ENCODE data around the gene RELN.

DNA sequence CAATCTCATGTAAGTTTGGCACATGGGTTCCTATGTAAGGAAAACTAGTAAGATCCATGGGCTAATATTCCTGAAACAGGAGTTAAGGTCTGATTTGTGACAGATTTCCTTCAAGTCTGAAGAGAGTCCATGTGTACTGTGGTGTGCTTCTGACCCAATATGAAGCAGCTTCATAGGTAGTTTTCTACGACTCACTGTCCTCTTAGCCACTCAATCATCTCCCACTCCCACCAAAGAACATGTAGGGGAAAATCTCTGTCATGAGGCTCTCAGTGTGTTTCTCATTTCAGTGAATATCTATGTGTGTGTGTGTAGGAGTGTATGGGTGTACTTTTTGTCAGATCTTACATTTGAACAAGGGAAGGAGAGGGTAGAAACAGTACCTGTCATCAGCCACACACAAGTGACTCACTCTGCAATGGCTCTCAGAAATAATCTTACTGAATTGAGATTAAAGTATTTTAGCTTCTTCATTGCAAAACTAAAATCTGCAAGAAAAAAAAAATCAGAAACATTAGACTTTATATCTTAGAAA is 31.1 kb downstream of the RELN start:
- TF ChIP-seq, protein P1, sequence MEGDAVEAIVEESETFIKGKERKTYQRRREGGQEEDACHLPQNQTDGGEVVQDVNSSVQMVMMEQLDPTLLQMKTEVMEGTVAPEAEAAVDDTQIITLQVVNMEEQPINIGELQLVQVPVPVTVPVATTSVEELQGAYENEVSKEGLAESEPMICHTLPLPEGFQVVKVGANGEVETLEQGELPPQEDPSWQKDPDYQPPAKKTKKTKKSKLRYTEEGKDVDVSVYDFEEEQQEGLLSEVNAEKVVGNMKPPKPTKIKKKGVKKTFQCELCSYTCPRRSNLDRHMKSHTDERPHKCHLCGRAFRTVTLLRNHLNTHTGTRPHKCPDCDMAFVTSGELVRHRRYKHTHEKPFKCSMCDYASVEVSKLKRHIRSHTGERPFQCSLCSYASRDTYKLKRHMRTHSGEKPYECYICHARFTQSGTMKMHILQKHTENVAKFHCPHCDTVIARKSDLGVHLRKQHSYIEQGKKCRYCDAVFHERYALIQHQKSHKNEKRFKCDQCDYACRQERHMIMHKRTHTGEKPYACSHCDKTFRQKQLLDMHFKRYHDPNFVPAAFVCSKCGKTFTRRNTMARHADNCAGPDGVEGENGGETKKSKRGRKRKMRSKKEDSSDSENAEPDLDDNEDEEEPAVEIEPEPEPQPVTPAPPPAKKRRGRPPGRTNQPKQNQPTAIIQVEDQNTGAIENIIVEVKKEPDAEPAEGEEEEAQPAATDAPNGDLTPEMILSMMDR (optimal IDR thresholded peaks at IDR 0.05 in 1 of 3, IDR thresholded peaks at IDR 0.05 in 1 of 3, conservative IDR thresholded peaks at IDR 0.05 in 1 of 3; ENCODE audit: extremely low read depth in 1 of 3, insufficient read depth in 2 of 3, low read length in 3 of 3) = no peak
- TF ChIP-seq EZH2 (IDR thresholded peaks at IDR 0.05; ENCODE audit: low read length) = no peak

Data from keratinocyte (primary cell).